Psoas muscle (tissue), 8 donors: ENCODE data around the gene EXO1. TPM values are rescaled to one million over a fixed set of nuclear protein-coding genes. Genes with fewer than 3 reads are reported as not detected.

Source experiments
- ATAC-seq, 4 donors: fragments of 200-7000 bp; cut with Tn5 transposase; one replicate each; pipeline ENCODE4 v1.9.1; 2020; ENCODE audit warnings: moderate library complexity in 3 of 4, mild to moderate bottlenecking in 2 of 4
- DNase-seq, 2 donors: peaks; one replicate each; pipeline ENCODE4 v3.0.0-alpha.2; 2020
- H3K27ac ChIP-seq: fragments of 200-600 bp; one replicate; pipeline ENCODE4 v1.8.0; 2022
- H3K27me3 ChIP-seq, 3 donors: fragments of 200-600 bp in 1 of 3; one replicate each; pipeline versions ENCODE4 v1.6.1 to v1.8.0; 2013 to 2022; ENCODE audit warnings: low read length in 2 of 3, mild to moderate bottlenecking in 2 of 3, moderate library complexity in 1 of 3; ENCODE audit not compliant: insufficient read depth in 3 of 3
- H3K36me3 ChIP-seq, 2 donors: fragments of 200-600 bp in 1 of 2; one replicate each; pipeline versions ENCODE4 v1.6.1 to v1.8.0; 2013 to 2022; ENCODE audit warnings: low read depth in 1 of 2, mild to moderate bottlenecking in 1 of 2, moderate library complexity in 1 of 2; ENCODE audit not compliant: insufficient read depth in 1 of 2
- H3K4me1 ChIP-seq: fragments of 200-600 bp; one replicate; pipeline ENCODE4 v1.8.0; 2022
- H3K4me3 ChIP-seq: fragments of 200-600 bp; one replicate; pipeline ENCODE4 v1.8.0; 2022; ENCODE audit warnings: mild to moderate bottlenecking
- H3K9me3 ChIP-seq: fragments of 200-600 bp; one replicate; pipeline ENCODE4 v1.8.0; 2022
- WGBS, 3 donors: extraction: QIAGEN DNeasy Blood & Tissue Kit; methylation state at CpG; one replicate each; pipeline versions ENCODE4 v1.1.6 to v1.1.7; 2013; 5-methylcytosine and 5-hydroxymethylcytosine counted together
- intact Hi-C, 2 donors: fragments of 100-400 bp; cut with DNase I; formaldehyde crosslinking; loops; one replicate each; pipeline versions ENCODE4 v1.11.0 to v1.14.2; 2022
- polyA plus RNA-seq, 3 donors: library from polyadenylated mRNA; stranded (reverse); fragments of 200-250 nt; gene quantifications; one replicate each; pipeline ENCODE4 v1.2.3, GENCODE V29; 2013
- total RNA-seq, 4 donors: library from RNA; stranded (reverse); fragmentation: NEBNext Ultra II Directional in 2 of 4; extraction: Animal tissue kit (Norgen Biotek cat#: 25700) in 2 of 4; gene quantifications; one replicate each; pipeline versions ENCODE4 v1.2.1 to v1.2.4, GENCODE V29; 2021 to 2023
- TF ChIP-seq, protein P1 (sequence below): fragments of 200-600 bp; IDR thresholded peaks from one replicate; pipeline ENCODE4 v1.8.0; 2022; ENCODE audit warnings: antibody characterized with exemption
- donor health status: healthy with polysubstance abuse.
- donor health status: DM: no; HTN: no; CAD: no; lungs with moderate emphysema.
- donor health status: Bipolar disorder and iron deficiency.
- donor health status: healthy.
- donor health status: DM: yes; HTN: yes; CAD: no.
- donor health status: DM: no; HTN: no; CAD: no.
- donor health status: DM: no; HTN: no; CAD: no.
- donor health status: DM: yes; HTN: yes; CAD: no.

Gene EXO1
- total and polyA plus RNA-seq, 7 donors: 0.06 to 0.32 (median 0.17) TPM; not detected in 4

DNA sequence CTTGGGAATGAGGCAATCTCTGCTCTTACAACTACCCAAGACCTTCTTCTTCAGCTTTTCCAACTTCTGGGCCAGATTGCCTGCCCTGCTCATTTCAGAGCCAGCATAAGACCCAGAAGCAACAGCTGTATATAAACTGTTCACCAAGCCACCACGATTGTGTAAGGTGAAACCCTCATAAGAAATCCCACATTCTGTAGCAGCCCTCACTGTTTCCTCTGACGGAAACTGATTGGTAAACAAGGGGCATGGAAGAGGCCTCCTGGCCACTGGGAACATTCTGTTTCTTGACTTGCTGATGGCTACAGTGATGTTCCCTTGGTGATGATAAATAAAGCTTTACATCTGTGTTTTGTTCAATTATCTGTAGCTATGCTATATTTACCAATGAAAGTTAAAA is 39.7 kb upstream of the EXO1 start:
- no peak overlapping the region for H3K27ac ChIP-seq
- H3K9me3 ChIP-seq: no peaks in the 10 kb centered on the region
- DNase-seq (no peak), ATAC-seq (no peak)
- TF ChIP-seq, protein P1, sequence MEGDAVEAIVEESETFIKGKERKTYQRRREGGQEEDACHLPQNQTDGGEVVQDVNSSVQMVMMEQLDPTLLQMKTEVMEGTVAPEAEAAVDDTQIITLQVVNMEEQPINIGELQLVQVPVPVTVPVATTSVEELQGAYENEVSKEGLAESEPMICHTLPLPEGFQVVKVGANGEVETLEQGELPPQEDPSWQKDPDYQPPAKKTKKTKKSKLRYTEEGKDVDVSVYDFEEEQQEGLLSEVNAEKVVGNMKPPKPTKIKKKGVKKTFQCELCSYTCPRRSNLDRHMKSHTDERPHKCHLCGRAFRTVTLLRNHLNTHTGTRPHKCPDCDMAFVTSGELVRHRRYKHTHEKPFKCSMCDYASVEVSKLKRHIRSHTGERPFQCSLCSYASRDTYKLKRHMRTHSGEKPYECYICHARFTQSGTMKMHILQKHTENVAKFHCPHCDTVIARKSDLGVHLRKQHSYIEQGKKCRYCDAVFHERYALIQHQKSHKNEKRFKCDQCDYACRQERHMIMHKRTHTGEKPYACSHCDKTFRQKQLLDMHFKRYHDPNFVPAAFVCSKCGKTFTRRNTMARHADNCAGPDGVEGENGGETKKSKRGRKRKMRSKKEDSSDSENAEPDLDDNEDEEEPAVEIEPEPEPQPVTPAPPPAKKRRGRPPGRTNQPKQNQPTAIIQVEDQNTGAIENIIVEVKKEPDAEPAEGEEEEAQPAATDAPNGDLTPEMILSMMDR: no peak
- no peak overlapping the region for H3K4me3 ChIP-seq
- no peaks in the 10 kb centered on the region for H3K27me3 ChIP-seq
- intact Hi-C loops: no loop called here
- no peaks in the 10 kb centered on the region for H3K4me1 ChIP-seq
- no peaks in the 10 kb centered on the region for H3K36me3 ChIP-seq
- 18 to 26% (median 18%) methylated on average over 2 of the region's 2 CpGs for WGBS, 3 donors

DNA sequence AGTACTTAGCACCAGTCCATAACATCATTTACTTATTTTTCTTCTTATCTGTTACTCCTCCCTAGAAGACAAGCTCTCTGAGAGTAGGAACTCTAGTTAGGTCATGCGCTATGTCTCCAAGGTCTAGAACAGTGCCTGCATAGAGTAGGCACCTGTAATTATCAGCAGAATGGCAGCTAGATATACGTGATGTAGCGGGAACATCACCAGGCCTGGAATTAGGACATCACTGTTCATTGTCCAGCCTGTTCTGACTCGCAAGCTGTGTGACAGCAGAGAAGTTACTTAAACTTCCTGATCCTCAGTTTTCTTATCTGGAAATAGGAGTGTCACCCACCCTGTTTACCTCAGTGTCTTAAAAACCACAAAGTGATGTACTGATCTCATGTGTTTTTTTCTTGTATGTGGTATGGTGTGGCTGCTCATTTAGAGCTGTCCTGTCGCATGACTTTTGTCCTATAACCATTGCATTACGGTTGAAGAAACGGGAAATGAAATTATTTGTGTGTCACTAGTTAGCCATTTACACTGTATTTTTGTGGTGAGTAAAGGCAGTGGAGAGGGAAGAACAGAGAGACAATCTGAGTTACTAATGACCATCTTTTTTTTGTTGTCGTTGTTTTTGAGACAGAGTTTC is 37.1 kb upstream of the EXO1 start:
- intact Hi-C loops: no loop called here

DNA sequence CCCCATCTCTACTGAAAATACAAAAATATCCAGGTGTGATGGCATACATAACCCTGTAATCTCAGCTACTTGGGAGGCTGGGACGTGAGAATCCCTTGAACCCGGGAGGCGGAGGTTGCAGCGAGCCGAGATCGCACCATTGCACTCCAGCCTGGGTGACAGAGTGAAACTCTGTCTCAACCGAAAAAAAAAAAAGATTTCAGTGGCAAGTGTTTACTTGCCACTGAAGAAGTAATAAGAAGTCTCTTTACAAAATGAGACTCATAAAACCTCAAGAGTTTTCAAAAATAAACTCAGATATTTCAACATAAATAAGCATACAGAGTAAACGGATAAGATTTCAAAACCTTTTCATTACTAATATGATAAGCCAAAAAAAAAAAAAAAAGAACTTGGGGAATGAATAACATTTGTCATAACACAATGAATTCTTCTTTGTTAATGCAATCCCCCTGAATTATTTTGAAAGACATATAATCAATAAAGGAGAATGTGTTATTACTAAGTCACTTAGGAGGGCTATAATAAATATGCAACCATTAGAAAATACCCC is 34.2 kb upstream of the EXO1 start:
- Histone ChIP-seq H3K9me3 (no peaks in the 10 kb centered on the region), H3K4me3 (no peak overlapping the region), H3K27me3 (peaks cover 0 to 3% (median 0%) of the 10 kb centered on the region in 3 donors), H3K36me3 (no peaks in the 10 kb centered on the region), H3K4me1 (no peaks in the 10 kb centered on the region), H3K27ac (no peak overlapping the region)
- TF ChIP-seq, protein P1: no peak
- DNase-seq (no peak), ATAC-seq (no peak)
- intact Hi-C loops: no loop called here
- WGBS, 3 donors: 79 to 90% (median 83%) methylated on average over 8 of the region's 8 CpGs

More for the DNA sequence above, 37.1 kb upstream of the EXO1 start:
- H3K4me1 ChIP-seq: no peaks in the 10 kb centered on the region
- DNase-seq (no peak), ATAC-seq (no peak)
- H3K36me3 ChIP-seq: no peaks in the 10 kb centered on the region
- WGBS, 3 donors: 86 to 92% (median 88%) methylated on average over 8 of the region's 8 CpGs
- peaks cover 0 to 3% (median 0%) of the 10 kb centered on the region in 3 donors for H3K27me3 ChIP-seq
- no peak overlapping the region for H3K4me3 ChIP-seq
- no peaks in the 10 kb centered on the region for H3K9me3 ChIP-seq
- TF ChIP-seq, protein P1: no peak
- H3K27ac ChIP-seq: no peak overlapping the region

DNA sequence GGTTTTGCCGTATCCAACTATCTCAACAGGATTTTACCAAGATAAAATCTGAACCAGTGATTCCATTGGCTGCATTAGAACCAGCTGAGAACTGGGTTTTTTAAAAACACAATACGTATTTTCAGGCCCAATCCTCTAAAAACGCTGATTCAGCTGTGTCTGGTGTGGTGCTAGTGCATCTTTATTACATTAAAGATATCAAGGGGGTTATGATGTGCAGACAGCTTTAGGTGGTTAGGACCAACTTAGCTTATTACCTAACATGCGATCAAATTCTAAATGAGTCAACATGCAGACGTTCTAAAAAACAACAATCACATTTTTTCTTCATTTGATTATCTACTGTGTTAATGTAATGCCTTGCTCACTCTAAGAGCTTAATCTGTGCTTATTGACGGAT is 32.0 kb upstream of the EXO1 start:
- ATAC-seq (no peak), DNase-seq (no peak)
- intact Hi-C loops: no loop called here
- Histone ChIP-seq H3K9me3 (no peaks in the 10 kb centered on the region), H3K36me3 (no peaks in the 10 kb centered on the region), H3K4me1 (no peaks in the 10 kb centered on the region), H3K4me3 (no peak overlapping the region), H3K27me3 (peaks cover 0 to 3% (median 0%) of the 10 kb centered on the region in 3 donors), H3K27ac (no peak overlapping the region)
- 69 to 80% (median 75%) methylated on average over 6 of the region's 6 CpGs for WGBS, 3 donors
- TF ChIP-seq, protein P1: no peak
